ENCODE results near the gene ZNF547. TPM values are rescaled to one million over a fixed set of nuclear protein-coding genes. Genes with fewer than 3 reads are reported as not detected.
"Not testable (repeated sequence)": the region's sequence is repeated elsewhere in the genome, so short reads cannot be mapped to it uniquely, and the experiment has no call there.

The ZNF547 gene
- total and polyA plus RNA-seq, 2 donors (not counting 3 experiments of a cell fraction or from before 2014, with no cell fraction given): 1.9 to 2.7 TPM

- FAIRE-seq: not testable (repeated sequence)
Measured at GRCh38 chr19:57374647-57375046, 11.3 kb downstream of the ZNF547 start.

GRCh38 chr19:57376151-57376550, 12.8 kb downstream of the ZNF547 start:
- TF ChIP-seq MYC (IDR thresholded peaks at IDR 0.05; ENCODE audit: low read depth, low read length) (no peak), JUN (IDR thresholded peaks at IDR 0.05; ENCODE audit: borderline replicate concordance, insufficient read depth, insufficient read length, low read depth) (no peak), FOS (IDR thresholded peaks at IDR 0.05; ENCODE audit: borderline replicate concordance, insufficient read depth, low read length) (no peak), POLR2A (IDR thresholded peaks at IDR 0.05; ENCODE audit: low read depth, low read length) (no peak), CTCF (IDR thresholded peaks at IDR 0.05; ENCODE audit: extremely low read depth in 1 of 2, insufficient read depth in 1 of 2, low read depth in 1 of 2, low read length in 2 of 2) (no peak), MAX (IDR thresholded peaks at IDR 0.05; ENCODE audit: insufficient read depth, insufficient read length) (no peak), POLR2AphosphoS5 (IDR thresholded peaks at IDR 0.05; ENCODE audit: insufficient read depth, low read depth, low read length) (no peak)
- no peaks in the 10 kb centered on the region for H3K27me3 ChIP-seq (ENCODE audit: control insufficient read depth in 2 of 2, insufficient read depth in 2 of 2, low read length in 2 of 2)
- POLR2A ChIA-PET: no interaction called here
- CTCF ChIA-PET: no interaction called here
- dilution Hi-C loops (cut with MboI; ENCODE audit: extremely low pct_ligation_motif_present, low sequenced_read_pairs) (no loop called here), intact Hi-C loops (cut with micrococcal nuclease) (no loop called here)
- no peak overlapping the region for H3K9ac ChIP-seq (replicated peaks; ENCODE audit: extremely low read depth, insufficient read depth, low read length)
- DNase-seq (ENCODE audit: low read depth, low spot score) (no peak), FAIRE-seq (no peak)
- peaks cover 0 to 18% of the 10 kb centered on the region in 2 experiments for H3K36me3 ChIP-seq (ENCODE audit: control insufficient read depth in 2 of 2, extremely low read depth in 1 of 2, insufficient read depth in 2 of 2, low read length in 2 of 2)
- no peaks in the 10 kb centered on the region for H3K79me2 ChIP-seq (ENCODE audit: control insufficient read depth, insufficient read depth, low read length)
- no peaks in the 10 kb centered on the region for H3K4me1 ChIP-seq (ENCODE audit: control insufficient read depth, extremely low read depth, insufficient read depth, low read length)
- H4K20me1 ChIP-seq (replicated peaks; ENCODE audit: control insufficient read depth, extremely low read depth, insufficient read depth, low read length): no peaks in the 10 kb centered on the region
- BruUV-seq (replicated peaks): no TSS peak
- H3K4me2 ChIP-seq (ENCODE audit: insufficient read depth, low read length): no peak overlapping the region
- H3K9me3 ChIP-seq (replicated peaks; ENCODE audit: control insufficient read depth, insufficient read depth, low read length): peaks cover 13% of the 10 kb centered on the region
- no peak overlapping the region for H3K4me3 ChIP-seq (replicated peaks in 1 of 3; ENCODE audit: insufficient read depth in 1 of 3, low read depth in 1 of 3, low read length in 3 of 3)
- H3K27ac ChIP-seq (ENCODE audit: insufficient read depth, low read depth, low read length): no peak overlapping the region
- no peak overlapping the region for H2AFZ ChIP-seq (ENCODE audit: low read depth, low read length)
- no peaks in the 10 kb centered on the region for H3K9me1 ChIP-seq (replicated peaks; ENCODE audit: control insufficient read depth, extremely low read depth, insufficient read depth, low read length)

More at GRCh38 chr19:57374647-57375046, 11.3 kb downstream of the ZNF547 start:
- H4K20me1 ChIP-seq (replicated peaks; ENCODE audit: control insufficient read depth, extremely low read depth, insufficient read depth, low read length); POLR2A ChIA-PET; H3K27ac ChIP-seq (ENCODE audit: insufficient read depth, low read depth, low read length); H3K4me3 ChIP-seq (replicated peaks in 1 of 3; ENCODE audit: insufficient read depth in 1 of 3, low read depth in 1 of 3, low read length in 3 of 3); CTCF ChIA-PET; H3K9me1 ChIP-seq (replicated peaks; ENCODE audit: control insufficient read depth, extremely low read depth, insufficient read depth, low read length); H2AFZ ChIP-seq (ENCODE audit: low read depth, low read length); DNase-seq (ENCODE audit: low read depth, low spot score); dilution Hi-C loops (cut with MboI; ENCODE audit: extremely low pct_ligation_motif_present, low sequenced_read_pairs); H3K9ac ChIP-seq (replicated peaks; ENCODE audit: extremely low read depth, insufficient read depth, low read length); H3K4me1 ChIP-seq (ENCODE audit: control insufficient read depth, extremely low read depth, insufficient read depth, low read length); H3K79me2 ChIP-seq (ENCODE audit: control insufficient read depth, insufficient read depth, low read length); H3K27me3 ChIP-seq (ENCODE audit: control insufficient read depth in 2 of 2, insufficient read depth in 2 of 2, low read length in 2 of 2); H3K4me2 ChIP-seq (ENCODE audit: insufficient read depth, low read length); BruUV-seq (replicated peaks); intact Hi-C loops (cut with micrococcal nuclease): not testable (repeated sequence)
- Histone ChIP-seq H3K36me3 (ENCODE audit: control insufficient read depth in 2 of 2, extremely low read depth in 1 of 2, insufficient read depth in 2 of 2, low read length in 2 of 2) (peaks cover 0 to 18% of the 10 kb centered on the region in 2 experiments), H3K9me3 (replicated peaks; ENCODE audit: control insufficient read depth, insufficient read depth, low read length) (peaks cover 13% of the 10 kb centered on the region)

Measured in endothelial cell of umbilical vein (primary cell).